ENCODE data around the gene CLTA.
A peak's percentile ranks its signal among the peaks of the same experiment; 100 is the strongest.
"Not testable (repeated sequence)": the region's sequence is repeated elsewhere in the genome, so short reads cannot be mapped to it uniquely, and the experiment has no call there.

Gene CLTA

DNA sequence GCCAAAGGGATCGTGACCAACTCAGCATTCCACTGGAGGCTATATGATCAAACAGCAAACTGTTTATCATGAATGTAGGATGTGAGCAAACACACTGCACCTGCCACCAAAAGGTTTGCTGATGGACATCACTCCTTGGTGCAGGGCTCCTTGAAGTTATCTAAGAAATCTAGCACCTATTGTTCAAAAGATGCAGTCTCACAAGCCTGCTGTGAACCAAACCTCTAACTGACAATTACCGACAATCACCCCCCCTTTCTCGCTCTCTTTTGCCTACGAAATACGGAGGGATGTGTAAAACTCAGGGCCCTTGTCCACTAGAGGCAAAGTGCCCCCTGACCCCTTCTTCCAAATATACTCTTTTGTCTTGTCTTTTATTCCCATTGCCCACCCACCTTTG is 2.5 kb upstream of the CLTA start:
- DNase-seq (ENCODE audit: low read depth): no peak

DNA sequence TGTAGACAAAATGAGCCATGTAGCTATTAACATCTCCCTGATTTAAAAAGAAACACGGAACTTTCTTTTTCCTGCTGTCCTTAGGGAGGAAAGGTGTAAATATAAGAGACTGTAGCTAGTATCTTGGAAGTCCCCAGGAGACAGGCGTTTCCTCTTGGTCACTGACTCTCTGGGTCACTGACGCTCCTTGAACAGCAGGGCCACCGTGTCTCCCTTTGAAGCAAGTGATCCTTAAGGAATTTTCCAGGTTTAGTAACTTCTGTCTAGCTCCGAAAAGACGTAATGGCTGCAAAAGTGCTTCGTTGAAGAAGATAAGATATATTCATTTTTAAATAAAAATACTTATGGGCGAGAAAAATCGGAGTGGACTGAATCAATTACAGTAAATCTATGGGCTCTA is 745 bp upstream of the CLTA start:
- DNase-seq (ENCODE audit: low read depth): no peak

DNA sequence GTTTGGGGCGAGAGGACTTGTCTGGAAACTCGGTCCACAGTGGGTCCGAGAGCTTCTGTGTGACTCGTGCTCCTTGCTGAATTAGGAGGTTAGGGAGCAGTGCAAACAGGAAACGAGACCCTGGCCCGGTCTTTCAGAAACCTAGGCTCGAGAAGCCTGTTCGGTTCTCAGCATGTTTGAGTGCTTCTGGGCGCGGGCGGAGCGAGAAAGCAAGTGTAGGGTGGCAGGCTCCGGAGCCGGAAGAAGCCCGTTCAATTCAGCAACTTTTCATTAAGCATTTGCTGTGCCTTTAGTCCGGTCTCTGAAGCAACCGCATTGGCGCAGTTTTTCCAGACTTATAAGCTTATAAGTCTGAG is 547 bp downstream of the CLTA start:
- DNase-seq (ENCODE audit: low read depth): peak; percentile 31

DNA sequence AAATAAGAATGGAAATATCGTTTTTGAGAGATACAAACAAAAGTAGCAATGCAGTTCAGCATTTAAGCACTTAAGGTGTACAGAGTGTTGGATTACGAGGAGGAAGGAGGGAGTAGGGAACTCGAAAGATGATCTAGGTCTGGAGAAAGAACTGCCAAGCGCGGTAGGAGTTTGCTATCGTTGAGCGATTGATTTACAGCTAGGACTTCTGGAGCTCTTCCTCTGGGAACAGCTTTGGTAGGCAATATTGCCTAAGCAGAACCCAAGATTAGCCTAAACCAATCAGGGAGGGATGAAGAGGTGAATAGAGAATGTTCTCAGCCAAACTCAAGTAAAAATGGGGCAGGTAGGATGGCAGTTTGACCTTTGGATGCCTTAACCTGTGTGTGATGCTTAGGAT is 965 bp downstream of the CLTA start:
- no peak for DNase-seq (ENCODE audit: low read depth)

DNA sequence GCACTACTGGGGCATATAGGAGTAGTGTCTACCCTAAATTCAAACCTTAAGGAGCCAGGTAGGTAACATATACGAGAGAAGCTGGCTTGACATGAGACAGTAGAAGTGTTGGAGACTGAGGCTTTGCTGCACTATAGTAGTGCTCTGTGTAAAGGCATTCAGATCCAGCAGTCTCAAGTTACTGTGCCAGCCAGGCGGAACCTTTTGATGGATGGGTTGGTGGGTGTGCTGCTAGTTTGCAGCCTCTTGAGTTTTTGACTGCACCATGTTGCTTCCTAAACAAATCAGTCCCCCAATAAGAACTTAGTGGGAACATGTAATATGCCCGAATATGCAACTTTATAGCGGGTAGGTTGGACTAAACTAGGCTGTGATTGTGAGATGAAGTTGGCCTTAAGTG is 1.5 kb downstream of the CLTA start:
- DNase-seq (ENCODE audit: low read depth): no peak

DNA sequence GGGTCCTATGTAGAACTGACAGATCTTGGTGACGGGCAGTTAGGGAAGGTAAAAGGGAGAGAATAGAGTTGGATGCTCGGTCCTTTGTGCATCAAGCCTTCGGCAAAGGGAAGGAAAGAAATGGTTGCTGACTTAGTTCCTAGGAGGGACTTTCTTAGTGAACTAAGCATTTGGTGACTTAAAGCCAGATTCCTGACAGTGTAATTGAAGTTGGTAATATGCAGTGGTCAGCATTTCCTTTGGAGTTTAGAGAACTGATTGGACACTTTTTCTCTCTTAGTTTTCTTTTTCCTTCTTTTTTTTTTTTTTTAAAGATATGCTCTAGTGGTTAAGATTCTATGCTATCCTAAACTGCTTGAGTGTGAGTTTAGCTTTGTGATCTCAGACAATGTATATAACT is 2.3 kb downstream of the CLTA start:
- DNase-seq (ENCODE audit: low read depth): no peak

DNA sequence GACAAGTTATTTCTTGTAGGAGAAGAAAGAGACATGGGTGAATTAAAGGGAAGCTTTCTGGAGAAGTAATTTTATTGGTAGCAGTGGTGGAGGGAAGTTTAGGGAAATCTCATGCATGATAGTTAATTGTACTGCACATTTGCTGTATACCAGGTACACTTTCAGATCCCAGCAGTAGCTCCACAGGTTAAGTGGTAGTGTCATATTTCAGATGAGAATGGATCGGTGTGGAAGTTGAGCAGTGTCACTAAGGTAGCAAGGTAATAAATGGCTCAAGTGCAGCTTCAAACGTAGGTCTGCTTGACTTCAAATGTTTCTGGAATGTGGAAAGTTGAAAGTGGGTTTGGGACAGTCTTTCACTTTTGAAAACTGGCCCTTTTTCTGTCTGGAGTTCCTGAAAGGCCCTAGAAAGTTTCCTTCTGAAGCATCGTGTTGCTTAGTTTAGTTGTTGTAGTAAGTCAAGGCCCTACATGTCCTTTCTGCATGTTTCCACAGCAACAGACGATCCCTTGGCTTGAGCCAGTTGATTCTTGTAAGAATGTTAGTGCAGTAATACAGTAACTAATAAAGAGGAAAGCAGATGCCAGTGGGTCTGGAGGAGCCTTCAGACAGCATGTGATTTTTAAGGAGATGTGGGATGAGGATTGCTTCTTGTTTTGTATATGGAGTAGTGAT is 3.7 kb downstream of the CLTA start:
- DNase-seq (ENCODE audit: low read depth): no peak

DNA sequence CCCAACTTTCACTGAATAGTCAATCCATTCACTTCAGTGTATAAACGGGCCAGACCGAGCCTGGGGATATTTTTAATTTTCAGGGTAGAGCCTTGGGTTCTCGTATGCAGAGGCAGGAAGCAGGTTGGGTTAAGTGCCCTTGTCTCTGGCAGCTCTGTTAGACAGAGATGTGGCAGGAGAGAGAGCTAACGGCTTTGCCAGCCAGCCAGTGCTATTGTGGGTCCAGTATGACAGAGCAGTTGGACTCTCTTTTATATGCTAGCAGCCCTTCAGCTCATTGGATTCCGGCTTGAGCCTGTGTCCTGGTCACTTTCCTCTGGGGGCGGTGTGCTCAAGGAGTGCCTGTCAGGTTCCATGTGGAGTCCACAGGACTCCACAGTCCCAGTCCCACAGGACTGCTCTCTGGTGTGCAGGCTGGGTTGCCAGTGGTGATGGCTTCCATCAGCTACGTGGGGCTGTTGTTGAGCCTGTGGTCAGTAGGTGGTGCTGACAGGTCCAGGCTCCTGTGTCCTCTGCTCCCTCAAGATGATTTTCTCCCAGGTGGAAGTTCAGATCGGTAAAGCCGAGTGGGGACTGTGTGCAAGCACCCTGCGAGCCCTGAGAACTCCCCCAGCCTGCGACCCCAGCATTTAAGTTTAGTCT is 14.3 kb downstream of the CLTA start:
- DNase-seq (ENCODE audit: low read depth): no peak

DNA sequence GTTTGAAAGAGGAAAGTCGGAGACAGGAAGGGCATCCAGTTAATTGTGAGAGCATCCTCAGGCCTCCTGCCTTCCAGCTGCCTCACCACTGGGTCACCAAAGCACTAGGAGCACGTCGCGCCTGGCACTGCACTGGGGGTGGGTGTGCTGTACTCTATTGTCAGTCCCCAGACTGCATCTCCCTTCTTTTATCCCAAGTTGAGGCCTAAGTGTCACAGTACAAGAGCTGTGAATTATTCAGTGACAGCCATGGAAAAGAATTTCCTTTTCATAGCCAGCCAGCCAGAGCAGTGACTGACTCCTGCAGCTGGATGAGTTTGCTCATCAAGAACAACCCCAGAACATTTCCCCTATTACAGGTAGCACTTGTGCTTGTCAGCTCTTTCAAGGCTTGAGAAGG is 16.3 kb downstream of the CLTA start:
- no peak for DNase-seq (ENCODE audit: low read depth)

DNA sequence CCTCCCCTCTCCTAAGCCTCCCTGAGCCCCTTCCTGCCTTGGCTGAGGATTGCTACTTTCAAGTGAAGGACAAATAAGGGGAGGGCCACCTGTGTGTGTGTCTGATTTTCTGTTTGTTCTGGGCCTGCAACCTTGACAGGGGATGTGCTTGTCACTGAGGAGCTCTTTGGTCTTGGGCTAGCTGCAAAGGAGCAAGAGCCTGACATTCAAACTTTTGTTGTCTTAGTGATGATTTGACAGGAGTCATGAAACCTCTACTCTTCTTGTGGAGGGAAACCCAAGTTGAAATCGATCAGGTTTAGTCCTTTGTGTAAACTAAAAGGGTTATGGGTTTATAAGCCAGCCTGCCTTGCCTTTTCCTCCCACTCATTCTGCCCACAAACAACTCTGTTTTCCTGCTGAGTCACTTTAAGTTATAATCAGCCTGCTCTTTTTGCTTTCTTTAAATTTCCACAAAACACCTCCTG is 16.9 kb downstream of the CLTA start:
- no peak for DNase-seq (ENCODE audit: low read depth)

DNA sequence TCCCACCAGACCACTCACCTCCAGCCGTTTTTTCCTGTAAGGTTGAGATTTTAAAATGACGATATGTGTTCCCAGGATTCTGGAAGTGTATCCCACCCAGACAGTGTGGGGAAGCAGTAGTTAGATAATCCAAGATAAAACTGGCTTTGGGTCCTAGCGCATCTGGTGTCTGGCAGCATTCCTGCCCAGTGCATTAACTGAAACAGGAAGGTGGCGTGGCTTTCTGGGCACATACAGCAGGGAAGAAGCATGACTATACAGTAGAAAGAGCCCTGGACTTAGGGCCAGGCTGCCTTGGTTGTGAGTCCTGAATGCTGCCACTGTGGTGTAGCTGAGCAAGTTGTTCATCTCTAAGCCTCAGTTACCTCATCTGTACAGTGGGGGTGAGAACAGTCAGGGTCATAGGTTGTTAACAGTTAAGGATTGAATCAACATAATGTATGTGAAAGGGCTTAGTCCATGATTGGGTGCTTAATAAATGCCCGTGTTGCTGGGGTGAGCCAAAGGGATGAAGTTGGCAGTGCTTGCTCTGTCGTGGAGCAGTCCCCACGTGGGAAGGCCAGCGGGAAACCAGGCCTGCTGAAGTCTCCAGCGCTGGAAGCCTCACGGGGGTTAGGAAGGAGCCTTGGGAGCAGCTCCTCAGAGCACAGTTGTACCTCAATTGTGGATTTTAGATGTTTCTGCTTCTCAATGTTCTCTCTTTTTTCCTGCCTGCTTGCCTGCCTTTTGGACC is 18.0 kb downstream of the CLTA start:
- DNase-seq (ENCODE audit: low read depth): no peak

DNA sequence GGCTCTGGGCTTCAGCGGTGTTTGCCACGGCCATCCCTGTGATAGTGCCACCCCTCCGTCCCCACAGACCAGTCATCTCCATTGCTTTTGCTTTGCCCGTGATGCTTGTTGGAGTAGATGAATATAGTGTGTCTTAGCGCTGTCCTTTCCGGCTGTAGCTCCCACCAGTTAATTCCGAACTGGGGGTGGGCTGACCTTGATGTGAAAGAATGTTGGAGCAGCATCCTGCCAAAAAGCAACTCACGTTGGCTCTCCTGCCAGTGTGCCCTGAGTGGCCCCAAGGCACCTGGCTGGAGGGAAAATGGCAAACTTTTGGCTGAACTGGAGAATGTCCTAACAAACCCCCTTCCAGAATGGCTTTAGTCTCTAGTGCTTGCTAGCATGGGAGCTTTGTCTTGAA is 20.0 kb downstream of the CLTA start:
- DNase-seq (ENCODE audit: low read depth): no peak

DNA sequence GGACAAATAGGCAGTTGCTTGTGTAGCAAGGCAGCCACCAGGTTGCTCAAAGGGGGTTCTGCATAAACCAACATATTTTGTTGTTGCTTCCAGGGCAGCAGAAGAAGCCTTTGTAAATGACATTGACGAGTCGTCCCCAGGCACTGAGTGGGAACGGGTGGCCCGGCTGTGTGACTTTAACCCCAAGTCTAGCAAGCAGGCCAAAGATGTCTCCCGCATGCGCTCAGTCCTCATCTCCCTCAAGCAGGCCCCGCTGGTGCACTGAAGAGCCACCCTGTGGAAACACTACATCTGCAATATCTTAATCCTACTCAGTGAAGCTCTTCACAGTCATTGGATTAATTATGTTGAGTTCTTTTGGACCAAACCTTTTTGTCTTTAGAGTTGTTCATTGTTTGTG is 20.8 kb downstream of the CLTA start:
- no peak for DNase-seq (ENCODE audit: low read depth)

DNA sequence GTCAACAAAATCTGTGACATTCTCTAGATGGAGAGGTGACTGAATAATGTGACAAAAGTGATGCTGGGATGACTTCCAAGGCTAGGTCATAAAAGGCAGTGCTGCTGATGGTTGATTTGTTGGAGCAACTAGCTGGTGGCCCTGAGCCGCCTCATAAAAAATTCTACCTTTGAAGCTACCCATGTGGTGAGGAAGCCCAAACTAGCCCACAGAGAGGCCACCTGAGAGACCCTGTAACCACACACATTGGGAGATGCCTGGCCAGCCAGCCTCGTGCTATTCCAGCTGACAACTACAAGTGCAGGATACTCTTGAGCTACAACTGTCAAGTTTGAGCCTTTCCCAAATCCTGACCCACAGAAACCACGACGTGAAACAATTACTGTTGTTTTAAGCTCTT is 22.7 kb downstream of the CLTA start:
- no peak for DNase-seq (ENCODE audit: low read depth)

DNA sequence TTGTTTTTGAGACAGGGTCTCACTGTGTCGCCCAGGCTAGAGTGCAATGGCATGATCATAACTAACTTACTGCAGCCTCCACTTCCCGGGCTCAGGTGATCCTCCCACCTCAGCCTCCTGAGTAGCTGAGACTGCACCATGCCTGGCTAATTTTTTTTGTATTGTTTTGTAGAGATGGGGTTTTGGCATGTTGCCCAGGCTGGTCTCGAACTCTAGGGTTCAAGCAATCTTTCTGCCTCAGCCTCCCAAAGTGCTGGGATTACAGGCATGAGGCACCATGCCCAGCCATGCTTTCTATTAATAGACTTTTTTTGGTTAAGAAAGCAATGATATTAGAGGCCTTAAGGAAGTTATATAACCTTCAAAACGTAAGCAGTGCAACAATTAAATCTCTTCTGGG is 23.3 kb downstream of the CLTA start:
- DNase-seq (ENCODE audit: low read depth): no peak

DNA sequence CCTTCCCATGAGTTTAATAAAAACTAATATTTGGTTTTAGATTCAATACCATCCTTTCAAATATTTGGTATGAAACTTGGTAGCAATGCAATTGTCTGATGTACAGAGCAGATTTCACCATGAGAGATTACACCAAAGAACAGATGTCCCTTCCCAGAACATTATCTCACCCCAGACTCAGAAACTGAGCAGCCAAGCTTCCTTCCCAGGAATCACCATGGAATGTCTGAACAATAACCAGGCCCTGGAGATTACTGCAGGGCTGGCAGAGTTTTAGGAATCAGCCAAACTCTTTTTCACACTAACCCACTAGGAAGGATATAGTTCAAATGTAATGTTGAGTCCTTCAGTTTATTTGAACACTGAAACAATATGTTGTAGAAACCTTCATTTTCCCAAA is 23.9 kb downstream of the CLTA start:
- DNase-seq (ENCODE audit: low read depth): no peak

DNA sequence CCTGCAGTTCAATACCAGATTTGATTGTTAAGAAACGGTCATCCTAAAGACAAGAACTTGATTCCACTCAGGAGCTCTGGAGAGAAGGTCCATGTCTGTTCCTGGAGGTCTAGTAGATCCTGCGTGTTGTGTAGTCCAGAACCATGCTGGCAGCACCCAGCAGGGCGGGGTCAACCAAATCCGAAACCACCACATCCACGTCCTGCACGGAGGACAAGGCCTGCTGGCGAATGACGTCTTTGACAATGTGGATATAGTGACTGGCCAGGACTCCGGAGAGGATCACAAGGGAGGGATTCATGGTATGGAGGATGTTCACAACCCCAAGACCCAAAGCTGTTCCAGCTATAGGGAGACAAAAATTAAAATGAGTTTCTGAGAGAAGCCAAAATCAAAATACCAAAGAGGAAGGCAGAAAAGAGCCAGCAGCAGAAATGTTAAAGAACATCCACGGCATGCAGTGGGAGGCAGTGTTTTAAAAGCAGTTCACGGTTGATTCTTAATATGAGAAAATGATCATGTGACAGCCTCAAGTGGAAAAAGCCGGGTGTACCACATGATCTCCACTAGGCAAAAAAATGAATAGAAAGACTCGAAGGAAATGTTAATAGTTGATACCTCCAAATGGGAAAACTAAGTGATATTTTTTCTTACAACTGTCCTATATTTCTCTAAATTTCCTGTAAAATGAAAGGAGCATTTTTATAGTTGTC is 26.7 kb downstream of the CLTA start:
- no peak for DNase-seq (ENCODE audit: low read depth)

DNA sequence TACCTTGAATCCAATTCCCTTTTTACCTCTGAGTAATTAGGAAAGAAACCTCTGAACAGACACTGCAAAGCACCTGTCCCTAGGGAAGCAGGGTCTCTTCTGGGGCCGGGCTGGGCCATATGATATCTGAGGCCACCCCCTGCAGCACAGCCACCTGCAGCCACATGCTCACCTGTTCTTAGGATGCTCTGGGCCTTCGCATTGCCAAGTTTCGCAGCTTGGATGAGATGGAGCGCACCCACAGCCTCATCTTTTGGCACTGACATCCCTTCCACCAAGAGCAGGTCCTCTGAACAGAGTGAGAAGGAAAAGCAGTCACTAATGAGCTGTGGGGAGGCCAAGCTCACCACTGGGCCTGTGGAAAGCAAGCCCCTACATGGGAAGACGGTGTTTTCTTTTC is 27.3 kb downstream of the CLTA start:
- no peak for DNase-seq (ENCODE audit: low read depth)

DNA sequence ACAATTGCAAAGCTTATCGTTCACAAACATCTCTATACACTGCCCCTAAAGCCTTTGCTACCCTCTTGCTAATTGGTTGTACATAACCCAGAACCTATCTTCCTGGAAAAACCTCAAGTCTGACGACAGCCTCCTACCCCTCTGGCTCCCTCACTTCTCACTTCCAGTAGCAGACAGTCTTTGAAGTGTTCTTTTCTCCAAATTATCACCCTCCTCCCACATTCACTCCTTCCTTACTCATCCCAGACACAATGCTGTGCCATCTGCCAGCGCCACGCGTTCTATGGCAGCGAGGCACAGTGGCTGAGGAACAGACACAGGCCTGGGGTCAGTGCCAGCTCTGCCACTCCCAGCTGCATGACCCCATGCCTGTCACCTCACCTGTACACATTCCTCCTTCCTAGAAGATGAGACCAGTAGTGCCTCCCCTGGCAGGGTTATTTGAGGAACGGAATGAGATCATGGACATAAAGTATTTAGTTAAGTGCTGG is 27.7 kb downstream of the CLTA start:
- no peak for DNase-seq (ENCODE audit: low read depth)

DNA sequence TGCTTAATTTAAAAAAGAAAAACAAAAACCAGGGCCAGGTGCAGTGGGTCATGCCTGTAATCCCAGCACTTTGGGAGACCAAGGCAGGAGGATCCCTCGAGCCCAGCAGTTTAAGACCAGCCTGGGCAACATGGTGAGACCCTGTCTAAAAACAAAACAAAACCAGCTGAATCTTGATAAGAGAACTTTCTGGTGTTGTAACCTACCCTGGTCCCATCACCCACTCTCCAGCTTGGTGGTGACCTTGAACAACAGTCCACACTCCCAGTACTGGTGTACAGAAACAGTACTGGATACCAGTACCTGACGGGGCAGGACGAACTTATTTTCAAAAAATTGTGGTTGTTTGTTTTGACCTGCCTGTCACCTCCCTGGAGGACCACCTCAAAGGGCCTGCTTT is 30.9 kb downstream of the CLTA start:
- DNase-seq (ENCODE audit: low read depth): no peak

DNA sequence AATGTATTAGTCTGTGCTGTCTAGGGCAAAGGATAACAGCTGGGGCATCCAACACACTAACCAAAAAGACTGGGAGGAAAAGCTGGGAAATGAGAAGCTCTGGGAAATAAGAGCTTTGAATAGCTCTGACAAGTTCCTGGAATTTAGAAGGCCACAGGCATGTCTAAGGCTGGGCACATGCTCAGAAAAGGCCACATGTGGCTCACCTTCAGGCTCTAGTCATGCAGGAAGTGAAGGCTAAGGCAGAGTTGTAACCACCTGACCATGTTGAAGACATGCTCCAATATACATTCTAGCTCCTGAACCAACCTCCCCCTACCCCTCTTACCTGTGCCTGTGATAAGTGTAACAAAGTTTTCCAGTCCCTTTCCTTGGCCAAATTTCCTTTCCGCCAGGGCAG is 31.7 kb downstream of the CLTA start:
- no peak for DNase-seq (ENCODE audit: low read depth)

DNA sequence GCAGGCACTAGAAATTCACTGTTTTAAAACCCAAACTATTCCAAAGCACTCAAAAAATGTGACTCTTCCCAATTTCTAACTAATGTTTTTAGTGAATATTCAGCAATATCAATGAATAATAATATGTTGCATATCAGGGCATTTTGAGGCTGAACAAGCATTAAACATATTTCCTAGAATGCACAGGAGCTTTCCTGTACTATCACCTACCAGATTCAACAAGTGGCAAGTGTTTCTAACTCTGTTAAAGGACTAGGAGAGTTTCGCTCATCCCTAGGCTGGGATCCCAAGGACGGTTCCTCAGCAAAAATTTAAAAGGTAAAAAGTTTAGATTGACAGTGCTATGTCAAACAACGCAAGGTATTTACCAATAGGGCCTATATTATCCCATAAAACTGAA is 46.5 kb downstream of the CLTA start:
- DNase-seq (ENCODE audit: low read depth): no peak

DNA sequence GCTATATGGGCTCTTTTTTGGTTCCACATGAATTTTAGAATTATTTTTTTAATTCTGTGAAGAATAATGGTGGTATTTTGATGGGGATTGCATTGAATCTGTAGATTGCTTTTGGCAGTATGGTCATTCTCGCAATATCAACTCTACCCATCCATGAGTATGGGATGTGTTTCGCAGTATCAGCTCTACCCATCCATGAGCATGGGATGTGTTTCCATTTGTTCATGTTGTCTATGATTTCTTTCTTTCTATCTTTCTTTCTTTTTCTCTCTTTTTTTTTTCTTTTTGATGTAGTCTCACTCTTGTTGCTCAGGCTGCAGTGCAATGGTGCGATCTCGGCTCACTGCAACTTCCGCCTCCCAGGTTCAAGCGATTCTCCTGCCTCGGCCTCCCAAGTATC is 48.5 kb downstream of the CLTA start:
- not testable (repeated sequence) for DNase-seq (ENCODE audit: low read depth)
